ENCODE measurements around the gene PPP2R1A.
A peak's percentile ranks its signal among the peaks of the same experiment; 100 is the strongest.
"Not testable (repeated sequence)": the region's sequence is repeated elsewhere in the genome, so short reads cannot be mapped to it uniquely, and the experiment has no call there.

The PPP2R1A gene

DNA sequence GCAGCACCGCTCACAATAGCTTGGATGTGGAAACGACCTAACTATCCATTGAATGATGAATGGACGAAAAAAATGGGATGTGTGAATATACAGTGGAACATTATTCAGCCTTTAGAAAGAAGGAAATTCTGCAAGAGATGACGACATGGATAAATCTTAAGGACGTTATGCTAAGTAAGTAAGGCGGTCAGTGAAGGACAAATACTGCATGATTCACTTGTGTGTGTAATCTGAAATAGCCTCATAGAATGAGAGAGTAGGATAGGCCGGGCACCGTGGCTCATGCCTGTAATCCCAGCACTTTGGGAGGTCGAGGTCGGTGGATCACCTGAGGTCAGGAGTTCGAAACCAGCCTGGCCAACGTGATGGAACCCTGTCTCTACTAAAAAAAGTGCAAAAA is 54.2 kb downstream of the PPP2R1A start:
- no peak for DNase-seq (ENCODE audit: low spot score)

DNA sequence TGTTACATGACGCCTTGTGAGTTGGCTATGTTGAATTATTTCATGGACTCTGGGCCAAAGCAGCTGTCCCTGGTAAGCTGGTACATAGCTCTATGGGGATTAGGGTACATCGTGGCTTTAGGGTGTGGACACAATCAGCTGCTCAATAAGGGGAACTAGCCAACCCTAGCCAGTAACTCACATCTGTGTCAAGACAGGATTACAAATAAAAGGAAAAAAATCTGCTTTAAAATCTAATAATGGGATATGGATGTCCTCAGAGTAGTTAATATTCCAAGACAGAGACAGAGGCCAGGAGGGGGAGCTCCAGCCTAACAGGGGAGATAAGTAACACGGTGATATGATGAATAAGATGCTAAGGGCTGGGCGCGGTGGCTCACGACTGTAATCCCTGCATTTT is 58.4 kb downstream of the PPP2R1A start:
- peak; percentile 63 for DNase-seq (ENCODE audit: low spot score)

DNA sequence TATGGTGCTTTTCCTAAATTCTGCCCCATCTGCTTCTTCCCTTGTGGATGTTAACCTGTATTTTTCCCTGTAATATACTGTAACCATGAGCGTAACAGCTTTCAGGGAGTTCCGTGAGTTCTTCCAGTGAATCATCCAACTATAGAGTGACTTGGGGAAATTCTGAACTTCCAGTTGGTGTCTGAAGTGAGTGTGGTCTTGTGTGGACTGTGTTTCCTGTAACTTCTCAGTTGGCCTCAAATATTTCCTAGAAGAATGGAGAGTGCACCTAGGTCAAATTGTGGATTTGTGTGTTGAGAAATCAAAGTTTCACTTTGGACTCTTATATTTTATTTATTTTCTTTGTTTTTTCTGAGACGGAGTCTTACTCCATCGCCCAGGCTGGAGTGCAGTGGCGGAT is 68.6 kb downstream of the PPP2R1A start:
- DNase-seq (ENCODE audit: low spot score) = no peak

DNA sequence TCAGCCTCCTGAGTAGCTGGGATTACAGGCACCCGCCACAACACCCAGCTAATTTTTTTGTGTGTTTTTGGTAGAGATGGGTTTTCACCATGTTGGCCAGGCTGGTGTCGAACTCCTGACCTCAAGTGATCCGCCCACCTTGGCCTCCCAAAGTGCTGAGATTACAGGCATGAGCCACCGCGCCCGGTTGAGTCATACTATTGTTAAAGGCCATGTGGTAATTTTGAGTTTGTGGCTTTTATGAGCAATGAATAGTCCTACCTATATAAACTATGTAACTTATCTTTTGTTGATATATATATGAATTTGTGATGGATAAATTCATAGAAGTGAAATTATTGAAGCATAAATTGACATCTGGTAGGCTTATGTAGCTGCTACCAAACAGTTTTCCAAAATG is 75.7 kb downstream of the PPP2R1A start:
- not testable (repeated sequence) for DNase-seq (ENCODE audit: low spot score)

DNA sequence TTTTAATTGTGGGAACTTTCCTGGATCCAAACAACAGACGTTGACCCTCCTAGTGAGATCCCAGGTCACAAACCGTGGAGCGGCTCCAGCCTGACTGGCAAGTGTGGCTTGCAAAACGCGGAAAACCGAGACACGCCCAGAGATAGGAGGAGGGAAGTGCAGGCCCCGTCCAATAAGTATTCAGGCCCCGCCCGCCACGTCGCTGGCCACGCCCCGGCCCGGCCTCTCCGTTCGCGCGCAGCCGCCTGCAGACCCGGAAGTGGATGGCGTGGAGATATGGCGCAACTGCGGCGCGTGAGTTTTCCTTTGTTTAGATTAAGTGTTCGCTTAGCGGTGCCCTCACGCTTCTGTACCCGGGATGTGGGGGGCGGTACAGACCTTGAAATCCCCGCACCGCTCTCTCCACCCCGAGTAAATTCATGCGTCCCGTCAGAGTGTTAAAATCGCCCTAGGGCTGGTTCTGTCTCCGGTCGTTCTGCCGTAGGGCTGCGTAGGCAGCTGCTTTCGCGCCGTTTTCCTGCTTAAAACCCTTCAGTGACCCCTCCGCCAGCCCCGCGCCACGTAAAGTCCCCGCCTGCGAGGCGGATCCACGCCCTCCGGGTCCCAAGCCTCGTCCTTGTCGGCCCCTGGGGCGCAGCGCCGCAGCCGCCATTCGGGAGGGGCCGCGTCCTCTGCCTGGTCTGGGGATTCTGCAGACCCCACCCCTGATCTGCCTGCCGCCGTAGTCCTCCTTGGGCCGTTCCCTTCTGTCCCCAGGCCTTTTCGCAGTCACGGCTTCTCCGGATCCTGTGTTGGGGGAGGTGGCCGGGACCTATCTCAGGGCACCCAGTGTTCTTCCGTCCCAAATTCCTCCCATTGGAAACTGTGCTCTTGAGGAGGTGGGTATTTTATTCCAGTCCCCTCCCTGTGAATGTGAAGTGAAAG is 79.7 kb downstream of the PPP2R1A start, which contains the start of gene ZNF766:
Gene ZNF766 (plus strand): TSS at position 250 of the 924 bp plus-strand sequence. CDS start 27 bp downstream, at position 277.
- DNase-seq (ENCODE audit: low spot score) = peak; percentile 98

DNA sequence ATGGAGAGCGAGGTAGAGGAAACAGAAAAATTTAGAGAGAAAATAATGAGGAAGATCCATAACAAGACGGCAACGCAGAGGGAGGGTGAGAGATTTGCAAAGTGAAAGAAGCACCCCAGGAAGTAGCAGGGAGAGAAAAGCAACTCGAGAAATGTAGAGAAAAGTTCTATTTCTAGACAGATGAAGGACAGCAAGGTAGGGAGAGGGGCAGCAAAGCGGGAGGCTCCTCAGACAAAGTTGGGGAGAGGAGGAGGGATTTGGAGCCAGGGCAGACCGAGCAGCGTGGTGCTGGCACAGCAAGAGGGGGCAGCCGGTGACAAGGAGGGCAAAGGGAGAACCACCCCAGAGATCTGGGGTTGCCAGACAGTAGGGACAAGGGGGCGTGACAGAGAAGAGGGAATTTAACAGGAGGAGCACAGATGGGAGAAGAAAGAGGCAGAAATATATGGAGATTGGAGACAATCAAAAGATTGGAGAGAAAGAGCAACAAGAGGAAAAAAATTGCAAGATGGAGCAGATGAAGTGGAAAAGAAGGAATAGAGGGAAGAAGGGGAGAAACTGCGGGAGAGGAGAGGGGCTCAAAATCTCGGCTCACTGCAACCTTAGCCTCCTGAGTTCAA is 80.5 kb downstream of the PPP2R1A start:
- peak; percentile 59 for DNase-seq (ENCODE audit: low spot score)

DNA sequence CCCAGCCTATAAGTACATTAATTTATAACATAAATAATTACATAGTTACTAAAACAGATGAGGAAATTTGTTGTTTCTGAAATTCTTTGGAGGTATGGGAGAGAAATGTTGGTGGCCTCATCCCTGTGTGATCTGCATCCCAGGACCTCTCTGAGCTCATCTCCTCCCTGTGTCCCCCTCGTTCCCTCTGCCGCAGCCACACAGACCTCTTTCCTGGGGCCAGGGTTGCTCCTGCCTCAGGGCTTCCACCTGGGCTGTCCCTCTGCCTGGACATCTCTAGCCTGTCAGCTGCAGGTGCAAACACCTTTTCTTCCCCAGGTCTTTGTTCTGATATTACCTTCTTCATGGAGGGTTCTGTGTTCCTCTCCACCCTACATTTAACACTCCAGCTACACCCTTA is 83.4 kb downstream of the PPP2R1A start:
- no peak for DNase-seq (ENCODE audit: low spot score)

DNA sequence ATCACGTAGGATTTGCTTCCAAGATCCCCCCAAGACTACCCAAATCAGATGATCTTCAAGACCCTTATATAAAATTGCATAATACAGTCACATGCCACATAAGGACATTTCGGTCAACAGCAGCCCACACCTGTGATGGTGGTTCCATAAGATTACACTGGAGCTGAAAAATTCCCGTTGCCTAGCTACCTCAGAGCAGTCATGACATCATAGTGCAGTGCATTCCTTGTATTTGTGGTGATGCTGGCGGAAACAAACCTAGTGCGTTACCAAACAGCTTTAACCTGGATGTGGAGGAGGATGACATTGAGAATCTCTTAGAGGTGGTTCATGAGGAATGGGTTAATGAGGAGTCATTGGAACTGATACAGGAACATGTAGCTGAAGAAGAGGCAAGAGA is 84.3 kb downstream of the PPP2R1A start:
- DNase-seq (ENCODE audit: low spot score) = no peak

DNA sequence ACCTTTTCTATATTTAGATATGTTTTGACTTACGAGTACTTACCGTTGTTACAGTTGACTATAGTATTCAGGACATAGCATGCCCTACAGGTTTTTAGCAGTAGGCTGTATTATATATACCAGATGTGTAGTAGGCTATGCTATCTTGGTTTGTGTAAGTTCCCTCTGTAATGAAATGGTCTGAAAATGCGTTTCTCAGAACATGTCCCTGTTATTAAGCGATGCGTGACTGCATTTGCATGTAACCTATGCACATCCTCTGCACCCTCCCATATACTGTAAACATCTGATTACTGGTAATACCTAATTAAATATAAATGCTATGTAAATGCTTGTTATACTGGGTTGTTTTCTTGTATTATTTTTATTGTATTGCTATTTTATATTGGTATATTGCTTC is 86.1 kb downstream of the PPP2R1A start:
- no peak for DNase-seq (ENCODE audit: low spot score)

DNA sequence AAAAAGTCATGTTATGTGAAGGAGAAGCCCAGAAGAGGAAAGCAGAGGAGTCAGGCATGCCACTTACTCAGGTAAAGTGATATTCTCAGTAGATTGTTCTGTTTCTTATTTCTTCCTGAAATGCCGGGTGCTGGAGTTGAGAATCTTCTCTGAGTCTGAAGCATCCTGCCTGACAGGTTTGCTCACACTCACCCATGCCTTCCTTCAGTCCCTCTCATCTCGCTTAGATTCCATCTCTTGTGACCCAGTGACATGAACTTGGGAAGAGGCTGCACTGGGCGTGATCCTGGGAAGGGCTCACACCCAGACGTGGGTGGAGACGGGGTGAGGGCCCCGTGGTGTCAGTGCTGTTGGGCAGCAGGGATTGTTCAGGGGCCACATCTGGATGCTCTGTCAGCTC is 87.6 kb downstream of the PPP2R1A start:
- no peak for DNase-seq (ENCODE audit: low spot score)

Measured in D341Med (cell line).